DMS 273 (cell line): ENCODE measurements around the gene CCDC3.

Source experiments
- DNase-seq: peaks from one replicate; lab custom pipeline; 2025; ENCODE audit not compliant: unreplicated experiment; lab: John Stamatoyannopoulos, UW

The CCDC3 gene

GRCh38 chr10:12846718-12847117 lies 154.8 kb downstream of the CCDC3 start:
- DNase-seq: no peak
